Keratinocyte (primary cell): ENCODE data around the gene DNAJC12.

Experiments used
- CTCF ChIP-seq, 3 experiments: IDR thresholded peaks in 1 of 3; conservative IDR thresholded peaks in 1 of 3; optimal IDR thresholded peaks in 1 of 3; 2 replicates in 2 of 3; 3 replicates in 1 of 3; pipeline versions ENCODE3 to v1.5.1; 2011; ENCODE audit warnings: low read length in 3 of 3, mild to moderate bottlenecking in 3 of 3, moderate library complexity in 2 of 3, control low read depth in 1 of 3, inconsistent platforms in 1 of 3; ENCODE audit not compliant: insufficient read depth in 2 of 3; ENCODE audit errors: extremely low read depth in 1 of 3
- EZH2 ChIP-seq: IDR thresholded peaks from one replicate; pipeline ENCODE4 v1.6.1; 2012; ENCODE audit warnings: inconsistent platforms, mild to moderate bottlenecking, low read length, moderate library complexity

- TF ChIP-seq CTCF (optimal IDR thresholded peaks at IDR 0.05 in 1 of 3, IDR thresholded peaks at IDR 0.05 in 1 of 3, conservative IDR thresholded peaks at IDR 0.05 in 1 of 3; ENCODE audit: extremely low read depth in 1 of 3, insufficient read depth in 2 of 3, low read length in 3 of 3) (no peak), EZH2 (no peak)
These were observed 13.2 kb upstream of the DNAJC12 start for GRCh38 chr10:67851186-67851585.
